Neural cell (in vitro differentiated cells): ENCODE data around the gene MAPK14.

Experiments
- EP300 ChIP-seq: fragments of 450-650 bp; conservative IDR thresholded peaks from 2 replicates; pipeline ENCODE4 v1.6.1; 2014; ENCODE audit warnings: antibody characterized with exemption, mild to moderate bottlenecking, moderate library complexity; ENCODE audit not compliant: poor library complexity, severe bottlenecking
- REST ChIP-seq: IDR thresholded peaks from 2 replicates; pipeline ENCODE4 v1.6.1; 2012; ENCODE audit warnings: borderline replicate concordance
- TF ChIP-seq, protein P1 (sequence below): fragments of 450-650 bp; IDR thresholded peaks from 2 replicates; pipeline ENCODE4 v1.5.1; 2014; ENCODE audit warnings: antibody characterized with exemption, mild to moderate bottlenecking, moderate library complexity; ENCODE audit not compliant: poor library complexity, severe bottlenecking

GRCh38 chr6:36122495-36123269 is 95.1 kb downstream of the MAPK14 start:
- TF ChIP-seq EP300: no peak
- TF ChIP-seq, protein P1, sequence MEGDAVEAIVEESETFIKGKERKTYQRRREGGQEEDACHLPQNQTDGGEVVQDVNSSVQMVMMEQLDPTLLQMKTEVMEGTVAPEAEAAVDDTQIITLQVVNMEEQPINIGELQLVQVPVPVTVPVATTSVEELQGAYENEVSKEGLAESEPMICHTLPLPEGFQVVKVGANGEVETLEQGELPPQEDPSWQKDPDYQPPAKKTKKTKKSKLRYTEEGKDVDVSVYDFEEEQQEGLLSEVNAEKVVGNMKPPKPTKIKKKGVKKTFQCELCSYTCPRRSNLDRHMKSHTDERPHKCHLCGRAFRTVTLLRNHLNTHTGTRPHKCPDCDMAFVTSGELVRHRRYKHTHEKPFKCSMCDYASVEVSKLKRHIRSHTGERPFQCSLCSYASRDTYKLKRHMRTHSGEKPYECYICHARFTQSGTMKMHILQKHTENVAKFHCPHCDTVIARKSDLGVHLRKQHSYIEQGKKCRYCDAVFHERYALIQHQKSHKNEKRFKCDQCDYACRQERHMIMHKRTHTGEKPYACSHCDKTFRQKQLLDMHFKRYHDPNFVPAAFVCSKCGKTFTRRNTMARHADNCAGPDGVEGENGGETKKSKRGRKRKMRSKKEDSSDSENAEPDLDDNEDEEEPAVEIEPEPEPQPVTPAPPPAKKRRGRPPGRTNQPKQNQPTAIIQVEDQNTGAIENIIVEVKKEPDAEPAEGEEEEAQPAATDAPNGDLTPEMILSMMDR: no peak
- TF ChIP-seq REST: no peak
